Measurements from ENCODE around the gene IDH2.

IDH2 gene

DNA sequence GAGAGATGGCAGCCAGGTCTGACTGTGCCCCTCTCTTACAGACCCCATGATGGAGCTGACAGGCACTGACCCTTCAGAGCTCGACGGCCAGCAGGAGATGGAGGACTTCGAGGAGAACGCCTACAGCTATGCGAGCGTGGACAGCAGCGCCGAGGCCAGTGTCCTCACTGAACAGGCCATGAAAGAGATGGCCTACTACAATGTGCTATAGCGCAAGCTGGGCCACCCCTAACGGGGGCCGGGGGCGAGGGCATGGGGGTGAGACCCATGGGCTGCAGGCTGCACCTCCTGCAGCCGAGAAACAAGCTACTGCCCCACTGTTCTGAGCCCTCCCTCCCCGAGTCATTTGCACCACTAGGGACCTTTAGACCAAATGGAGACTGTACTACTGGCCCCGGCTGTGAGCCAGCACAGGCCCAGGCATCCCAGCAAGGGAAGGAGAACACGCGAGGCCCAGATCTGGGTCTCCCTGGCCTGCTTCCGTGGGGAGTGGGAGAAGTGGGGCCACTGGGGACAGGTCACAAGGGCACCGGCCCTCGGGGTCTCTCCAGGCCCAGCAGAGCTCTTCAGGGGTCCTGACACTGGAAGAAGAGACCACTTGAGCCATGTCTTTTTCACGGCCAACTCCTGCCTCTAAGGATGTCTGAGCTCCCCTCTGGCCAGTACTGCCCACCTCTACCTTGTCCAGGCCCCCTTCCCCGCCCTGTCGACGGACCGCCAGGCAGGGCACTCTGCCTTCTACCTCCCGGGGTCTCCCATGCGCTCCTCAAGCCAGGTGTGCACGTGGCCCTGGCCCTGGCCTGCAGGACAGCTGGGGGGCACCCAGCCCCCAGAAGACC, 22.4 kb downstream of the IDH2 start:
- TF ChIP-seq, protein P1, sequence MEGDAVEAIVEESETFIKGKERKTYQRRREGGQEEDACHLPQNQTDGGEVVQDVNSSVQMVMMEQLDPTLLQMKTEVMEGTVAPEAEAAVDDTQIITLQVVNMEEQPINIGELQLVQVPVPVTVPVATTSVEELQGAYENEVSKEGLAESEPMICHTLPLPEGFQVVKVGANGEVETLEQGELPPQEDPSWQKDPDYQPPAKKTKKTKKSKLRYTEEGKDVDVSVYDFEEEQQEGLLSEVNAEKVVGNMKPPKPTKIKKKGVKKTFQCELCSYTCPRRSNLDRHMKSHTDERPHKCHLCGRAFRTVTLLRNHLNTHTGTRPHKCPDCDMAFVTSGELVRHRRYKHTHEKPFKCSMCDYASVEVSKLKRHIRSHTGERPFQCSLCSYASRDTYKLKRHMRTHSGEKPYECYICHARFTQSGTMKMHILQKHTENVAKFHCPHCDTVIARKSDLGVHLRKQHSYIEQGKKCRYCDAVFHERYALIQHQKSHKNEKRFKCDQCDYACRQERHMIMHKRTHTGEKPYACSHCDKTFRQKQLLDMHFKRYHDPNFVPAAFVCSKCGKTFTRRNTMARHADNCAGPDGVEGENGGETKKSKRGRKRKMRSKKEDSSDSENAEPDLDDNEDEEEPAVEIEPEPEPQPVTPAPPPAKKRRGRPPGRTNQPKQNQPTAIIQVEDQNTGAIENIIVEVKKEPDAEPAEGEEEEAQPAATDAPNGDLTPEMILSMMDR (IDR thresholded peaks at IDR 0.05; ENCODE audit: extremely low read depth, insufficient read depth, missing control alignments) = no peak
- in situ Hi-C loops (cut with MboI; ENCODE audit: low pct_unique_long_range_greater_than_20kb, low sequenced_read_pairs, unreplicated experiment) = loop anchor here (10.0 kb wide), 1 partner anchor 325 kb away; the partner anchor contains the start of gene MESP1
- no peak for DNase-seq (ENCODE audit: low spot score)

DNA sequence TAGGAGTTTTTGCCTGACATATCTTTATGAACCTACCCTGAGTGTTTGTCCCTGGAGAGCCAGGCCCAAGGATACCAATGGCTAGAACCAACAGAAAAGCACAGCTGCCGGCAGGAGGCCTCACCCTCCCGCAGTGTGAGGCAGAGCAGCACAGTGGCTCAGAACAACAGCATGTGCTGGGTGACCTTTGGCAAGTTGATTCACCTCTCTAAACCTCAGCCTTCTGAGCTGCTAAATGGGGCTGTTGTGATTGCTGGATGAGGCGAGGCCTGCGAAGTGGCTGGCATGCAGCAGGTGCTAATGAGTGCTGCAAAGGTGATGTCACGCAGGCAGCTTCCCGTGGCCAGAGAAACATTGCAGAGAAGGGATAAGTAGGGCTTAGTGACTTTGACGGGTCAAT, 23.3 kb downstream of the IDH2 start:
- TF ChIP-seq, protein P1 (IDR thresholded peaks at IDR 0.05; ENCODE audit: extremely low read depth, insufficient read depth, missing control alignments) = no peak
- no peak for DNase-seq (ENCODE audit: low spot score)
- in situ Hi-C loops (cut with MboI; ENCODE audit: low pct_unique_long_range_greater_than_20kb, low sequenced_read_pairs, unreplicated experiment) = loop anchor here (10.0 kb wide), 1 partner anchor 324 kb away; the partner anchor contains the start of gene MESP1

DNA sequence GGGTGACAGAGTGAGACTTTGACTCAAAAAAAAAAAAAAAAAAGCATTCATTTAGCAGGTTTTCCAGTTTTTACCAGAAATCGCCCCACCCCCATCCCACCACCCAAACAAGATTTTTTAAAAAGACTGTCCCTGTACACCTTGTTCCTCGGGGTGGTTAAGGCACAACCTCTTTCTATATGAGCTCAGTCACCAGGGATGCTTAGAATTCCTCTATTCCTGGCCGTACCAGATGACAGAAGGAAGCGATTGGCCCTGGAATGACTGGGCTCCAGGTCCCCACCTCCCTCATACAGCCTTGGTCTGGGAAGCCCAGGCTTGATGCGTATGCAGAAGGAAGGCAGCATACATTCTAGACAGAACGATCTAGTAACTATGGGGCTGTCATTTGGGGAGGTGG, 25.6 kb downstream of the IDH2 start:
- in situ Hi-C loops (cut with MboI; ENCODE audit: low pct_unique_long_range_greater_than_20kb, low sequenced_read_pairs, unreplicated experiment) = loop anchor here (10.0 kb wide), 1 partner anchor 322 kb away; the partner anchor contains the start of gene MESP1

DNA sequence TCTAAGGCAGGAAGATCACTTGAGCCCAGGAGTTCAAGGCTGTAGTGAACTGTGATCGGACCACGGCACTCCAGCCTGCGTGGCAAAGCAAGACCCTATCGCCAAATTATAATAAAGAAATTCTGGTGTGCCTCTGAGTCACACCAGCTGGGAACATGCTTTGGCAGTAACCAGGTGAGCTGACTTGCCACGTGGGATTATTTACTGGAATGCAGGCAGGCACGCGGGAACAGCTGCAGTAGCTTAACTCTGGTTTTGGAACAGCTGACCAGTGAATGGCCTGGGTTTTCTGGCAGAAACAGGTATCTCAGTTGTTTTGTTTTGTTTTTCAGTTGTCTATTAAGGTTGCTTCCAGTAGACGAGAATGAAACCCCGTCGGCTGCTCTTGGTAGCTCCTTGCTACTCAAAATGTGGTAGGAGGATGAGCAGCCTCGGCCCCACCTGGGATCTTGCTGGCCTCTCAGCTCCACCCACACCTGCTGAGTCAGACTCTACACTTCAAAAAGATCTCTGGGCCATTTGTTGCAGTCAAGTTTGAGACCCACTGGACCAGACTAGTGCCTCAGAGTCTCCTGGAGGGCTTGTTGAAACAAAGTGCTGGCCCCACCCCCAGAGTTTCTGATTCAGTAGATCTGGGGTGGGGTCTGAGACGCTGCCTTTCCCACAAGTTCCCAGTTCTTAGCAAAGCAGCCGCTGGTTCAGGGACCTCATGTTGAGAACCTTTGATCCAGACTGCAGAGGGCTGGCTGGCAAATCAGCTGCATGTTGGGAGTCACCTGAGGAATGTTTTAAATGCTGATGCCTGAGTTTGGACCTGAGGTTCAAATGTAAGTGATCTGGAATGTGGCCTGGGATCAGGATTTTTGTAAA, 26.6 kb downstream of the IDH2 start:
- TF ChIP-seq, protein P1 (IDR thresholded peaks at IDR 0.05; ENCODE audit: extremely low read depth, insufficient read depth, missing control alignments) = no peak

More for the DNA sequence above, 25.6 kb downstream of the IDH2 start:
- no peak for DNase-seq (ENCODE audit: low spot score)
- TF ChIP-seq, protein P1 (IDR thresholded peaks at IDR 0.05; ENCODE audit: extremely low read depth, insufficient read depth, missing control alignments) = no peak

DNA sequence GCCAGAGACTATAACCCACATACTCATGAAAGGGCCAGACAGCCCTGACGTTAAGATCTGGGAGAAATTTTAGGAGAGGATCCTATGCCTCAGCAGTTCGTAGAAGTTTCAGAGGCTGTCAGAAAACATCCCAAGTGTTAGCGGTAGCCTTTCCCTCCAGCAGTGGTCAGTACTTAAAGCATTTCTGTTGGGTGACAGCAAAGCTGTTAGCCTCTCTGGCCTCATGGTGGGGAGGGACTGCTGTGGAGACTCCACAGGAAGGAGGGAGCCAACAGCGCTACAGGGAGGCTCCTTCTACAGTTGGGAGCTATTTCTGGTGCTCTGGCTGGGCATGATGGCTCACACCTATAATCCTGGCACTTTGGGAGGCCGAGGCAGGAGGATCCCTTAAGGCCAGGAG, 27.4 kb downstream of the IDH2 start:
- DNase-seq (ENCODE audit: low spot score) = no peak
- in situ Hi-C loops (cut with MboI; ENCODE audit: low pct_unique_long_range_greater_than_20kb, low sequenced_read_pairs, unreplicated experiment) = loop anchor here (5.0 to 10.0 kb wide), 2 partner anchors 178 to 320 kb away; partner anchors contain the start of gene MESP1
- TF ChIP-seq, protein P1 (IDR thresholded peaks at IDR 0.05; ENCODE audit: extremely low read depth, insufficient read depth, missing control alignments) = no peak

More for the DNA sequence above, 26.6 kb downstream of the IDH2 start:
- DNase-seq (ENCODE audit: low spot score) = no peak
- in situ Hi-C loops (cut with MboI; ENCODE audit: low pct_unique_long_range_greater_than_20kb, low sequenced_read_pairs, unreplicated experiment) = loop anchor here (10.0 kb wide), 1 partner anchor 321 kb away; the partner anchor contains the start of gene MESP1

DNA sequence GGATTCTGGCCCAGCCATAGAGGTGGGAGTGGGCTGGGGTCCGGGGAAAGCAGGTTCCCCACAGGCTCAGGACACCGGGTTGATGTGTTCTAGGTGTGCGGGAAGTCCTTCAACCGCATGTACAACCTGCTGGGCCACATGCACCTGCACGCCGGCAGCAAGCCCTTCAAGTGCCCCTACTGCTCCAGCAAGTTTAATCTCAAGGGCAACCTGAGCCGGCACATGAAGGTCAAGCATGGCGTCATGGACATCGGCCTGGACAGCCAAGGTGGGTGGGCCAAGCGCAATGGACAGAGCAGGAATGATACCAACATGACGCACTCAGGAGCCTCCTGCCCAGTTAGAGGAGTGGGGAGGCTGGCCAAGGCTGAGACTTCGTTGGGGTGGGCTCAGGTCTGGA, 28.2 kb downstream of the IDH2 start:
- in situ Hi-C loops (cut with MboI; ENCODE audit: low pct_unique_long_range_greater_than_20kb, low sequenced_read_pairs, unreplicated experiment) = loop anchor here (5.0 to 10.0 kb wide), 2 partner anchors 177 to 319 kb away; partner anchors contain the start of gene MESP1
- DNase-seq (ENCODE audit: low spot score) = no peak
- TF ChIP-seq, protein P1 (IDR thresholded peaks at IDR 0.05; ENCODE audit: extremely low read depth, insufficient read depth, missing control alignments) = no peak
